Measurements from ENCODE around the gene UGT1A9. TPM values are rescaled to one million over a fixed set of nuclear protein-coding genes. Genes with fewer than 3 reads are reported as not detected.

The UGT1A9 gene
- total RNA-seq, 2 experiments from 2014 or later: not detected

DNA sequence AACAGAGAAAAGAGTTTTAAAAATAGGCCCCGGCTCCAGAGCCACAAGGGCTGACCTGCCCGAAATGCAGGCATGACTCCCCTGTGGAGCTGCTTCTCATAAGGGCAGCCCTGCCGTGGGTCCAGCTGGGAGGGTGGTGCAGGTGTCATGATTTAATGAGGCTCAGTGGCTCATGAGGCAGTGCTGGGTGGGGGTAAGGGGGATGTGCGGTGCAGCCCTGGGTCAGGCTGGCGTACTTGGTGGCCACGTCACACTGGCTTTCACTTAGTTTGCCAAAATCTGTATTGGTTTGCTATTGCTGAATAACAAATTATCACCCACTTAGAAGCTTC is 149.0 kb downstream of the UGT1A9 start:
- H3K27me3 Mint-ChIP-seq: peaks cover 5% of the 10 kb centered on the region
- H3K9me3 Mint-ChIP-seq: no peaks in the 10 kb centered on the region
- intact Hi-C loops (cut with micrococcal nuclease): no loop called here
- H3K4me3 Mint-ChIP-seq: no peak overlapping the region
- H3K4me1 Mint-ChIP-seq (ENCODE audit: low read depth): no peaks in the 10 kb centered on the region
- peak; percentile 0 for DNase-seq
- no peaks in the 10 kb centered on the region for H3K36me3 Mint-ChIP-seq
- ChIA-PET CTCF (no interaction called here), POLR2A (no interaction called here)
- H3K27ac Mint-ChIP-seq: no peak overlapping the region

DNA sequence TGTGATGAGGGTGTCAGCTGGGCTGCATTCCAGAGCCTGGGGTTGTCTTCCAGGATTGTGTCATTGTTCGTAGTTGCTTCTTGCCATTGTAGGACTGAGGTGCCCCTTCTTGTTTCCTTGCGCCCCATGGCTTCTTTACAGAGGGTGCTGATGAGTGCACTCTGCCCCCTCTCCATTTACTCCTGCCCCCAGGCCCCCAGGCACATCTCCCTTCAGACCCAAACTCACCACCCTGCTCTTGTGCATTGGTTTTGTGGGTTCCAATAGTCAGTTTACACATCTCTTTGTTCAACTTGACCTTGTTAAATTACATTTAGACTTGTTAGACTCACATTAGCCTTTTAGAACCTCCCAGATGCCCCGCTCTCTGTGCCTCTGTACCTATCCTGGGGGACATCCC is 149.5 kb downstream of the UGT1A9 start:
- Mint-ChIP-seq H3K4me1 (ENCODE audit: low read depth) (no peaks in the 10 kb centered on the region), H3K36me3 (no peaks in the 10 kb centered on the region), H3K27me3 (peaks cover 5% of the 10 kb centered on the region), H3K4me3 (no peak overlapping the region), H3K27ac (no peak overlapping the region), H3K9me3 (peaks cover 2% of the 10 kb centered on the region)
- ChIA-PET POLR2A (no interaction called here), CTCF (no interaction called here)
- intact Hi-C loops (cut with micrococcal nuclease): no loop called here
- DNase-seq: no peak

DNA sequence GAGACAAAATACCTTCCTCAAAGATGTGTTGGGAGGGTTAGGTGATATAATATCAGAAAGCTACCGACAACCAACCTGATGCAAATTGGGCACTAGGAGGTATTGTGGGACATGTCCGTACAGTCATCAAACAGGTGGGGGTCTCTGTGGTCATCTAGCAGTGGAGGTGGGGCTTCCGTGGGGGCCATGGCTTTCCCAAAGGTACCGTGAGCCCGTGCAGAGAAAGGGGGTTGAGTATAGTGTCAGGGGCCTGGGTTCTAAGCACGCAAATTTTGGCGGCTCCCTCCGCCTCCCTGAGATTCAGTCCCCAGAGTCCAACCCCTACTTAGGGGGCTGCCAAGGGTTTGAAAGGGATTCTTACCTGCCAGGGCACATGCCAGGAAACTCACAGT is 150.0 kb downstream of the UGT1A9 start:
- no peak overlapping the region for H3K27ac Mint-ChIP-seq
- H3K9me3 Mint-ChIP-seq: peaks cover 3% of the 10 kb centered on the region
- H3K4me1 Mint-ChIP-seq (ENCODE audit: low read depth): no peaks in the 10 kb centered on the region
- intact Hi-C loops (cut with micrococcal nuclease): no loop called here
- CTCF ChIA-PET: no interaction called here
- peaks cover 5% of the 10 kb centered on the region for H3K27me3 Mint-ChIP-seq
- POLR2A ChIA-PET: no interaction called here
- DNase-seq: no peak
- no peaks in the 10 kb centered on the region for H3K36me3 Mint-ChIP-seq
- no peak overlapping the region for H3K4me3 Mint-ChIP-seq

DNA sequence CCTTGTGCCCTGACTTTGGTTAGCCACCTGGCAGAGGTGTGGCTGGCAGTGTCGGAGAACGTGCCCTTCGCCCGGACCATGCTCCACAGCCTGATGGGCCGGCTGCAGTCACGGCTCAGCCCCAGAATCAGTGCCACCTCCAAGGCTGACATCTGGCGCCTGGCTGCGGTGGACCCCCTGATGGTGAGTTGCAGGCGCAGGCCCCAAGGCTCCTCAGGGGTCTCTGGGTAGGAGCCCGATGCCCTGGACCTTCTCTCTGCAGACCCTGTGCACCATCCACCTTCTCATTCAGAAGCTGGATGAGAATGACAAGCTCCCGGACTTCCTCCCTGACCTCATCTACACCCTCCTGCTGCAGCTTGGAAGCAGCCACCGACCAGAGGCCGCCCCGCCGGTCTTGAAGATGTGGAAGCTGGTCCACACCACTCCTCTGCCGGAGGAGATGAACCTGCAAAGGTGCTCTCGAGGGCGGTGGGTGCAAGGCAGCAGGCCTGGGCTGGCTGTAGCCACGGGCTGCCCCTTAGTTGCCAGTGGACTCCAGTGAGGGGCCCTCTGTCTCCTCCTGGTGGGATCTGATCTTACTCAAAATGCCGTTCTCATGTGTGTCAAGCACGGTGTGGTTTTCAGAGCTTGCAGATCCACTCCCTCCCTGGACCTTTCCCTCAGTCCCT is 150.5 kb downstream of the UGT1A9 start:
- ChIA-PET CTCF (no interaction called here), POLR2A (no interaction called here)
- peaks cover 5% of the 10 kb centered on the region for H3K27me3 Mint-ChIP-seq
- H3K4me3 Mint-ChIP-seq: no peak overlapping the region
- no peak overlapping the region for H3K27ac Mint-ChIP-seq
- no peaks in the 10 kb centered on the region for H3K36me3 Mint-ChIP-seq
- H3K4me1 Mint-ChIP-seq (ENCODE audit: low read depth): no peaks in the 10 kb centered on the region
- peaks cover 3% of the 10 kb centered on the region for H3K9me3 Mint-ChIP-seq
- peak; percentile 4 for DNase-seq
- intact Hi-C loops (cut with micrococcal nuclease): no loop called here

Other genes starting within 250 kb of the UGT1A9 start
- 10 to 100 TPM; 19.3 to 21.5 TPM for gene USP40, start 105.1 kb upstream of the UGT1A9 start, total RNA-seq
- not detected for gene UGT1A8, start 54.3 kb upstream of the UGT1A9 start, total RNA-seq
- gene UGT1A10, start 35.5 kb upstream of the UGT1A9 start, total RNA-seq: not detected
- gene UGT1A7, start 10.0 kb downstream of the UGT1A9 start, total RNA-seq: not detected
- gene UGT1A6, start 21.0 kb downstream of the UGT1A9 start, total RNA-seq: not detected
- gene UGT1A5, start 41.0 kb downstream of the UGT1A9 start, total RNA-seq: not detected
- gene UGT1A4, start 46.8 kb downstream of the UGT1A9 start, total RNA-seq: not detected
- gene UGT1A3, start 57.1 kb downstream of the UGT1A9 start, total RNA-seq: not detected
- not detected for gene UGT1A1, start 88.4 kb downstream of the UGT1A9 start, total RNA-seq
- gene MROH2A, start 106.4 kb downstream of the UGT1A9 start, total RNA-seq: not detected
- gene HJURP, start 182.6 kb downstream of the UGT1A9 start, total RNA-seq: 100 to 1,000 TPM in 1 of 2 experiments, 10 to 100 TPM in 1; 98.4 to 102 TPM
- gene TRPM8, start 245.5 kb downstream of the UGT1A9 start, total RNA-seq: not detected

Data from activated CD4-positive, alpha-beta memory T cell treated with anti-CD3 and anti-CD28 coated beads for 36 hours (primary cell).